Lower leg skin (tissue), 4 donors: ENCODE results near the gene TMEM121B. TPM values are rescaled to one million over a fixed set of nuclear protein-coding genes. Genes with fewer than 3 reads are reported as not detected.

Source experiments
- DNase-seq, 2 donors: peaks; one replicate each; pipeline ENCODE4 v3.0.0-alpha.2; 2019; ENCODE audit warnings: low spot score in 2 of 2
- H3K4me3 ChIP-seq: fragments of 200-600 bp; sonication (generic); 2 replicates; pipeline ENCODE4 v1.5.1; 2017; ENCODE audit warnings: mild to moderate bottlenecking, low read depth; ENCODE audit not compliant: poor library complexity, severe bottlenecking
- CTCF ChIP-seq, 3 donors: fragments of 450-650 bp; IDR thresholded peaks; one replicate each; pipeline ENCODE4 v1.5.1; 2016; ENCODE audit warnings: antibody characterized with exemption in 3 of 3, mild to moderate bottlenecking in 3 of 3, moderate library complexity in 2 of 3
- POLR2A ChIP-seq, 2 donors: fragments of 450-650 bp; IDR thresholded peaks; one replicate each; pipeline ENCODE4 v1.6.1; 2016 to 2017; ENCODE audit warnings: antibody characterized with exemption in 2 of 2, mild to moderate bottlenecking in 1 of 2, moderate library complexity in 1 of 2
- WGBS, 2 donors: methylation state at CpG; one replicate each; pipeline ENCODE4 v1.1.5; 2018; 5-methylcytosine and 5-hydroxymethylcytosine counted together
- intact Hi-C: fragments of 100-400 bp; cut with DNase I; formaldehyde crosslinking; loops from one replicate; pipeline ENCODE4 v1.15.0; 2023; ENCODE audit warnings: low total_unique reads
- total RNA-seq, 4 donors: library from RNA; depleted of rRNA; stranded (reverse); fragments of >200 nt; gene quantifications; one replicate each; pipeline ENCODE4 v1.1.0, GENCODE V29; 2016

The TMEM121B gene
- total RNA-seq, 4 donors from 2014 or later: 0.53 to 2.6 (median 1.0) TPM

DNA sequence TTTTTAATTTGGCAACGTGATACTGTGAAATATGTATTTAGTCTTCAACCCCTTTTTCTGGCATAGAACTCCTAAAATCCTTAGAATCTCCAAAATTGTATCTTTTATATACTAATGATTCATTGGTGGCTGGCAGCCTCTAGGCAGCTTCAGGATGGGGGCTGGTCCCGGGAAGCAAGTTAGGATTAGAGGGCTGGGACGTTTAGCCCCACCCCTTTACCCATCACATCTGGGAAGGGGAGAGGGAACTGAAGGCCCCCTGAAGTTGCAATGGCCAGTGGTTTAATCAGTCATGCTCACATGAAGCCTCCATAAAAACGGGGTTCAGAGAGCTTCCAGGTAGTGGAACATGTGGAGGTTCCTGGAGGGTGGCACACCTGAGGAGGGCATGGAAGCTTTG is 29.3 kb downstream of the TMEM121B start:
- TF ChIP-seq POLR2A (IDR thresholded peaks at IDR 0.05): no peak
- 65 to 70% methylated on average over 4 of the region's 4 CpGs for WGBS, 2 donors
- H3K4me3 ChIP-seq: no peak overlapping the region
- peak in 1 of 2 donors; percentile 31 for DNase-seq
- intact Hi-C loops: loop anchor here (10.0 kb wide), 1 partner anchor 53 kb away; no protein-coding TSS in a partner anchor

DNA sequence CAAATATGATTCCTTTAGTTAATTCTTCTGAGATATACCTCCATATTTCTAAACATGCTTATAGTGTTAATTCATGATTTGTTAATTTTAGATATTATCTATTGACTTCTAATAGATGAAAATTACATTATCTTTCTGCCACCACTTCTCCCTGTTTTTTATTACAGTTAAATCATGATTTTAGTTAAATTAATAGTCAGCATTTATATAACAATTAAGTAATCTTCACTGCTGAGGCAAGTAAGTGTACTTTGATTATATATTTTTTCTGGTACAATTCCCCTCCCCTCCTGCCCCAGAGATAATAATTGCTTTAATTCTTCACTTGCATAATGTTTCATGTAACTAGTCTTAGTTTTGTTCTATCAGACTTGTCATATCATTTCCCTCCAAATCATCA is 30.6 kb downstream of the TMEM121B start:
- TF ChIP-seq POLR2A (IDR thresholded peaks at IDR 0.05) (no peak), CTCF (IDR thresholded peaks at IDR 0.05) (no peak)
- intact Hi-C loops: loop anchor here (10.0 kb wide), 1 partner anchor 54 kb away; no protein-coding TSS in a partner anchor
- H3K4me3 ChIP-seq: no peak overlapping the region
- no peak for DNase-seq

DNA sequence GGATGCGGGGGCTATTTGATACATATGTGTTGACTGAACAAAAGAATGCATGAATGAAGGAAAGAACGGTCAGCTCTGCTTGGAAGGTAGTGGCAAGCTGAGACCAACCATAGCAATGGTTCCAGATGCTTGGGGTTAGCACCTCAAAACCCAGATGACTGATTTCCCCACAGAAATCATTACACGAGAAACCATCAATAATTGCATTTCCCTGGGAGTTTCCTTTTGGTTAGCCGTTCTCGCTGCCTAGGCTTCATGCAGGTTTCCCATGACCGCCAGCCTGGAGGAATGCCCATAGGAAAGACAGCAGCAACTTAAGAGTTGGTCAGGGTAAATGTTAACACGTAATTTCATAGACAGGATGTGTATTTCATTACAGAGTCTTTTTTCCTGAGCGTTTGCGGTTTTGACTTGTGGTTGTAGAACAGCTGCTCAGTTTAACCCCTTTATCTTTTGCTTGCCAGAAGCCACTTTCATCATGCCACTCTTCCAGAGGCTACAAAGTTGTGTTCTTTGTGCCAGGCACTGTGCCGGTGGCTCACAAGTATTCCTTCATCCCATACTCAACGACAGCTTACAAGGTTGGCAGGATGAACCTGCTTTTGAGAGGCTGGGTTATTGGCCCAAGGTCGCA is 33.5 kb downstream of the TMEM121B start:
- DNase-seq: peak in 1 of 2 donors; percentile 48
- TF ChIP-seq CTCF (IDR thresholded peaks at IDR 0.05) (no peak), POLR2A (IDR thresholded peaks at IDR 0.05) (no peak)
- intact Hi-C loops: no loop called here
- 63 to 69% methylated on average over 12 of the region's 12 CpGs for WGBS, 2 donors
- no peak overlapping the region for H3K4me3 ChIP-seq

- TF ChIP-seq POLR2A (IDR thresholded peaks at IDR 0.05) (no peak), CTCF (IDR thresholded peaks at IDR 0.05) (no peak)
- intact Hi-C loops: no loop called here
- peak in 1 of 2 donors; percentile 83 for DNase-seq
- no peak overlapping the region for H3K4me3 ChIP-seq
- 69% methylated on average over 10 of the region's 10 CpGs for WGBS, 2 donors
Measured at GRCh38 chr22:17086788-17087497, 34.2 kb downstream of the TMEM121B start.

GRCh38 chr22:17086296-17086695 is 34.9 kb downstream of the TMEM121B start:
- H3K4me3 ChIP-seq: no peak overlapping the region
- TF ChIP-seq POLR2A (IDR thresholded peaks at IDR 0.05) (no peak), CTCF (IDR thresholded peaks at IDR 0.05) (no peak)
- intact Hi-C loops: no loop called here
- DNase-seq: peak in 1 of 2 donors; percentile 81
- WGBS, 2 donors: 75 to 83% methylated on average over 7 of the region's 7 CpGs

DNA sequence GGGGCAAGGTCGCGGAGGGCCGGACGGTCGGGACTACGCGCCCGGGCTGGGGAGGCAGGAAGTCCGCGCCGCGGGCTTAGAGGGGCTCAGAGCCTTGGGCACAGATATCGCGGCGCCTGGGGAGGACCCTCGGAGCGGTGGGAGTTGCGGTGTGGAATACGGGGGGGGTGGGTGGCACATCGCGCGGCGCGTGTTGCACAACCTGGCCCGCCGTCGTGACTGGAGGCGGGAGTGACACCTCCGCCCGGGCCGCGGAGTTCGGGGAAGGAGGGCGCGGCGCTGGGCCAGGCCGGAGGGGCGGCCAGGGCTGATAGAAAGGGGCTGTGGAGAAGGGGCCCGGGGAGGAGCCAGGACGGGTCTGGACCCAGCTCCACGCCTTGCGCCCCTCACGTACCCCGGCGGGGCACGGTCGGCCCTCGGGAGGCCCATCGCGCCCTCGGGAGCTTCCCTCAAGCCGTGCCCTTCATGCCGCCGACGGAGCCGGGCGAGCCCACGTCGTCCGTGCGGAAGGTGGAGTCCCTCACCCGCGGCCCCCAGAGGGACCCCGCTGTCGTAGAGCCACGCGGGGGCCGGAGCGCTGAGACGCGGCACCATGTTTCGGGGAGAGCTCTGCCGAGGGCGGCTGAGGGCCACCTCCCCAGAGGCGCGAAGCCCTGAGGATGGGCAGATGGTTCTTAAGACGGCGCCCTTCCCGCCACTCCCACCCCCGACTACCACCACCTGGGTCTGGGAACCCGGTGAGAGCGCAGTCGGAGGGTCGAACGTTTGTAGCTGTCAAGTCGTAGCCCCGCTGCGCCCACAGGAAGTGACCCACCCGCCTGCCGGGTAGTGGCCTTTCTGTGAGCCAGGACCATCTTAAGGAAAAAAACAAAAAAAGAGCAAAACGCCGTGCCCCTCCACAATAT is 35.6 kb downstream of the TMEM121B start:
- TF ChIP-seq POLR2A (IDR thresholded peaks at IDR 0.05): no peak
- TF ChIP-seq CTCF (IDR thresholded peaks at IDR 0.05): no peak
- DNase-seq: peak in 1 of 2 donors; percentile 91
- peak overlapping the region; percentile 98 for H3K4me3 ChIP-seq
- intact Hi-C loops: no loop called here
- 12 to 31% methylated on average over 20 to 35 of the region's 92 CpGs for WGBS, 2 donors
